PC-9 (cell line): ENCODE results near the gene RAPGEF6.

Source experiments
- CTCF ChIP-seq: fragments of 200-600 bp; sonication (generic); conservative IDR thresholded peaks from 2 replicates; pipeline ENCODE4 v1.6.1; 2017; ENCODE audit warnings: mixed run types, antibody characterized with exemption, mild to moderate bottlenecking, moderate library complexity
- EZH2 ChIP-seq: fragments of 200-600 bp; sonication (generic); IDR thresholded peaks from 2 replicates; pipeline ENCODE4 v1.8.0; 2017; ENCODE audit warnings: antibody characterized with exemption, low read depth

GRCh38 chr5:131682175-131682574 lies 47.1 kb upstream of the RAPGEF6 start:
- no peak for TF ChIP-seq EZH2
- TF ChIP-seq CTCF, result no peak
